ENCODE data around the gene ABL1.
"Not testable (repeated sequence)": the region's sequence is repeated elsewhere in the genome, so short reads cannot be mapped to it uniquely, and the experiment has no call there.

Gene ABL1

DNA sequence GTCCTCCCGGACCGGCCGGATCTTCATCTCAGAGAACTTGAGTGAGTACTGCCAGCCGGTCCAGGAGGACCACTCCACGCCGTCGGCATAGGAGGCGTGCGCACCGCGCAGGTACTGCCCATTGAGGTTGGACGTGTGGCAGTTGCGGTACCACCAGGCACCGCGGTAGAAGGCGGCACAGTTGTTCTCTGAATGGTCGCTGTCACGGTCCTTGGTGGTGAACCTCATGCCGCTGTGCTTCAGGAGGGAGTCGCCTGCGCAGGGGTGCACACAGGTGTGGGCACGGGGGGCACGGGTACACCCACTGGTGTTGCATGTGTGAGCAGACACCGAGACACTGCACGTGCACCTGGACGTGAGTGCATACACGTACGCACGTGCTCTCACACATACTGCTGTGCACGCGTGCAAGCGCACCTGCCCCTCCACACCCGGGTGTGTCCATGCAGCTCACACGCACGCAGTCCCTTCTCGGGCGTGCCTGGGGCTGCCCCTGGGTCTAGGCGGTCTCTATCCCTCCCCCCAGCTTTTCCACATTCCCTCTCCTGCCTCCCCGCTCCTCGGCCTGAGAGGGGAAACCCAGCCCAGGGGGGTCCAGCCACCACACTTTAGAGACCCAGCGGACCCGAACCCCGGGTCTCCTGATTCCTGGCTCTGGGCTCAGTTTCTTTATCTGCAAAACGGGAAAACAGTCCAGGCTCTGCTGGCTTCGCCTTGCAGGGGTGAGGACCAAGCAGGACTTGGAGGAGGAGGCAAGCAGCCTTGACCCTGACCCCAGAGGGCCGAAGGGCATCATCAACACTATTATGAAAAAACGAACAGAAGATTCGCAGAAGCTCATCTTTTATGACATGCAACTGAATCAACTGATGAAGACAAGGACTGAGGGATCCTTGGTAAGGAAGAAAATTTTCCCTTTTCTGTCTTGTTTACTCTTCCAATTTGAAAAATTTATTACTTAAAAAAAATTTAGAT lies 69.3 kb downstream of the ABL1 start:
- DNase-seq (ENCODE audit: low read depth), result no peak

DNA sequence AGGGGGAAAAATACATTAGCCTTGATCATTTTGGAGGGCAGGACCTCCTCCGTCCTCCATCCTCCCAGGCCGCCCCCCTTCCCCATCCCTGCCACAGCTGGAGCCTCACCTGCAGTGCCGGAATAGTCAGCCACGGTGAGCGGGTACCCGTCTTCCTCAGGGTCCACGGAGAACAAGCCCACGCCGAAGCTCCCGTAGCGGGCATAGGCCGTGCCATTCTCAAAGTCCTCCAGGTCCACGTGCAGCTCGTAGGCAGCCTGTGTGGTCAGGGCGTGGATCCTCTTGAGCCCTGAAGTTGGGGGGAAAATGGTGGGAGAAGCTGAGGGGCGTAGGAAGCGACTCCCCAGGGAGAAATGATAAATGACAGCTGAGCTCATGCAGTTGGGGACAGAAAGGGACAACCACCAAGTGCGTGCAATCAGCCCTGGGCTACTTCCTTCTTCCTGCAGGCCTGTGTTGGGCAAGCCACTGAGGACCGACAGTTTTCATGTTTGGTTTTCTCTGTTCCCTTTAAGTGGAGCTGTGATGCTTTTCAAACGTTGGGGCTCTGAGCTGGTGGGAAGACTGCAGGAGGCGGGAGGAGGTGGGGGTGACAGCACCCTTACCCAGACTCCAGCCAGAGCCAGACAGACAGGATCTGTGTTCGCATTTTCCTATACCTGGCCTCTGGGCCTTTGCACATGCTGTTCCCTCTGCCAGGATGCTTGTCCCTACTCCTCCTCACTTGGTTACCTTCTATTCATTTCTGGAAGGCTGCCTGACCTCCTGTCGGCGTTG lies 70.3 kb downstream of the ABL1 start:
- no peak for DNase-seq (ENCODE audit: low read depth)

DNA sequence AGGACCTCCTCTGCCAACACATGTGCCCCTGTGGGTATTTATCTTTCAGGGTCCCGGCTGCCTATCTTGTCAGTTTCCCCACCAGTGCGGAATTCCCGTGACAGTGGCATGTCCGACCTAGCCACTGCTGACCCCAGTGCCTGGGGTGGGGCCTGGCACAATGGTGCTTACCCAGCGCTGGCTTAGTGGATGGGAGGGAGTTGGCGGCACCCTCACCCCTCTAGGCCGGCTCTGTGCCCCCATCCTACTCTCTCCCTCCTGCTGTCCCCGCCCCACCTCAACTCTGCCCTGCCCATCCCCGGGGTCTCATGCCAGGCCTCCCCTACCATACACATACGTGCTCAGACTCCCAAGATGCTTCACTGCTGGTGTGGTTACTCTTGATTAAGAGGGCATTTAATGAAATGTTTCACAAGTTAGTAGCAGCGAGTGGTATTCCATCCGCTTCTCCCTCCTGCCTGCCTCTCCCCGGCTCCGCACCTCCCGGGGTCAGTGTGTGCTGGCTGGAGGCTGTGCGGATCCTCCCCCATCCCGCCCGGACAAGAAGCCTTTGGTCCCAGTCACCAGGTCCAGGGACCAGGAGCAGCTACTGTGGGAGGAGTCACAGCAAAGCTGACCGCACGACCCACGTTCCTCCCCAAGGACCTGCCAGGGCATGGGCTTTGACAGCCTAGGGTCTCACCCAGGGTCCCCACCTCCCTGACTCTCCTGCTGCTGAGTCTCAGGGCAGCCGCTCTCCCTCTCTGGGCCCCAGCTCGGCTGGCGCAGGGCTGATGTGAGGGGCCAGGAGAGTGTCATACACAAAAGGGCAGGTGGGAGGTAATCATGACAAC lies 71.1 kb downstream of the ABL1 start:
- DNase-seq (ENCODE audit: low read depth), result no peak

DNA sequence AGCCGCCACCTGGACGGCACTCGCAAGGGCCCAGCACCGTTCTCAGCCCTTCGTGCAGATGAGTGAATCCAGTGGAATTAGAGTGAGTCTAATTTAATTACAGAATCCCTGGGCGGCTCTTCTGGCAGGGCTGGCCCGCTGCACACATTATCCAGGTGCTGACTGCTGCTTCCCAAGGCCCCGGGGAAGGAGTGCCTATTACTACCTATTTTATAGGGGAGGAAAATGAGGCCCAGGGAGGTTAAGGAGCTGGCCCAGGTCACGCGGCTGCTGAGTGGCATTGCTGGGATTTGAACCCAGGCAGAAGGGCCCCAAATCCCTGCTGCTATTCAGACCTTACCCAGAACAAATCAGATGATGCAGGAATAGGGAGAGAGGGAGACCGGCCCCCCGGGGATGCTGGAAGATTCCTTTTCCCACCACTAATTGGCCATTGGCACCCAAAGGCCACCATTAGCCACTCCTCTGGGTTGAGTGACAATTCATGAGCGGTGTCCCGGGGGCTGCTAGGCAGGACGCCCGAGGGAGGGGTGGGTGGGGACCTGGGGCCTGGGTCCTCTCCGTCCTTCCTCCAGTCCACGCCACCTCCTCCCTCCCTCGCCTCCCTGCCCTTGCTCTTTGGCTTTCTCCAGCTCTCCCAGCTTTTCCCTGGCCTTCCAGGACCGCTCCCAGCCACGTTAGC lies 71.8 kb downstream of the ABL1 start:
- no peak for DNase-seq (ENCODE audit: low read depth)

DNA sequence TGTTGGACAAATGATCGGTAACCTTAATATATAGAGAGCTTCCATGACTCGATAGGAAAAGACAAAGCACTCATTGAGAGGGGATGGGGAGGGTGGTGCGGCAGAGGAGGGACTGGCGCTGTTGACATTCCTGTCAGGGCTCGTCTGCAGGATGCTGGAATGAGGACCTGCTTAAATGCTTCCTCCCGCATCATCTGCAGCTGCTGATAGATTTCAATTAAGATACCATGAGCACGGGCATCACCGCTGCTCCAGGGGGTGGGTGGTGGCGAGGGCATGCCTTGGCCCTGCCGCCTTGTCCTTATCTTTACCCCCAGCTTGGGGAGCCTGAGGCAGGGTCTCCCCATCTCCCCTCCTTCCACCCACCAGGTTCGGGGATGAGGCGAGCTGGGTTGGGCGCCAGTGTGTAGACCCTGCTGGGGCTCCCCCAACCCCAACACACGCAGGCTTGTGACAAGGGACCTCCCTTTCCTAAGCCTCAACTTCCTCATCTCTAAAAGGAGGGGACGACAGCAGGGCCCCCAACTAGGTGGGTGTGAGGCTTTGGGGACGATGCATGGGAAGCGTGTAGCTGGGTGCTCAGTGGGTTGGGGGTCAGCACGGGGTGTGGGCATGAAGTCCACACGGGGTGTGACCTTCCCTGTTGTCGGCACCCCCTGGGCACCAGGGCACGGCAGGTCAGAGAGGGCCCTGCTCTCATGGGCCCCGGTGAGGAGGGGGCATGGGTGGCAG lies 73.3 kb downstream of the ABL1 start:
- DNase-seq (ENCODE audit: low read depth), result no peak

DNA sequence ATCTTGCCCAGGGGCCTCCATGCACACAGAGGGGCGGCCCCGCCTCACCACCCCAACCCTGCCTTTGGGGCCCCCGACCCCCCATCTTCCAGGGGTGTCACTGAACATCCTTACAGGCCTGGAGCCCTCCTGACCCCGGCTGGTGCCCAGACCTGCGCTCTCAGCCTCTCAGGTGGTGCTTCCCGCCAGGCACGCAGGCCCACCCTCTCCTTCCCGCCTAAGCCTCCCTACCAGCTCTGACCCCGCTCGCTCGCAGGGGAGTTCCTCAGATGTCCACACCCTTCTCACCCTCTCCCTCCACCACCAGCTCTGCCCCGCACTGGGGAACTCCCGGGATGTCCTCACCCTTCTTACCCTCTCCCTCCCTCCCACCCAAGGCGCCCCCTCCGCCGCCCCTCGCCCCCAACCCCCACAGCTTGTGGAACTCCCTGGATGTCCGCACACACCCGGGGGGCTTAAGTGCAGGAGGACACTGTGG lies 73.9 kb downstream of the ABL1 start:
- no peak for DNase-seq (ENCODE audit: low read depth)

DNA sequence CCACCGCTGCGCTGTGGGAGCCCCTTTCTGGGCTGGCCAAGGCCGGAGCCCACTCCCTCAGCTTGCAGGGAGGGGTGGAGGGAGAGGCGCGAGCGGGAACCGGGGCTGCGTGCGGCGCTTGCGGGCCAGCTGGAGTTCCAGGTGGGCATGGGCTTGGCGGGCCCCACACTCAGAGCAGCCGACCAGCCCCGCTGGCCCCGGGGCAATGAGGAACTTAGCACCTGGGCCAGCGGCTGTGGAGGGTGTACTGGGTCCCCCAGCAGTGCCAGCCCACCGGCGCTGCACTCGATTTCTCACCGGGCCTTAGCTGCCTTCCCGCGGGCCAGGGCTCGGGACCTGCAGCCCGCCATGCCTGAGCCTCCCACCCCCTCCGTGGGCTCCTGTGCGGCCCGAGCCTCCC lies 75.0 kb downstream of the ABL1 start:
- DNase-seq (ENCODE audit: low read depth), result not testable (repeated sequence)

DNA sequence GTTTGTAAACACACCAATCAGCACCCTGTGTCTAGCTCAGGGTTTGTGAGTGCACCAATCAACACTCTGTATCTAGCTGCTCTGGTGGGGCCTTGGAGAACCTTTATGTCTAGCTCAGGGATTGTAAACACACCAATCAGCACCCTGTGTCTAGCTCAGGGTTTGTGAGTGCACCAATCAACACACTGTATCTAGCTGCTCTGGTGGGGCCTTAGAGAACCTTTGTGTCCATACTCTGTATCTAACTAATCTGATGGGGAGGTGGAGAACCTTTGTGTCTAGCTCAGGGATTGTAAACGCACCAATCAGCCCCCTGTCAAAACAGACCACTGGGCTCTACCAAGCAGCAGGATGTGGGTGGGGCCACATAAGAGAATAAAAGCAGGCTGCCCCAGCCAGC lies 75.6 kb downstream of the ABL1 start:
- not testable (repeated sequence) for DNase-seq (ENCODE audit: low read depth)

DNA sequence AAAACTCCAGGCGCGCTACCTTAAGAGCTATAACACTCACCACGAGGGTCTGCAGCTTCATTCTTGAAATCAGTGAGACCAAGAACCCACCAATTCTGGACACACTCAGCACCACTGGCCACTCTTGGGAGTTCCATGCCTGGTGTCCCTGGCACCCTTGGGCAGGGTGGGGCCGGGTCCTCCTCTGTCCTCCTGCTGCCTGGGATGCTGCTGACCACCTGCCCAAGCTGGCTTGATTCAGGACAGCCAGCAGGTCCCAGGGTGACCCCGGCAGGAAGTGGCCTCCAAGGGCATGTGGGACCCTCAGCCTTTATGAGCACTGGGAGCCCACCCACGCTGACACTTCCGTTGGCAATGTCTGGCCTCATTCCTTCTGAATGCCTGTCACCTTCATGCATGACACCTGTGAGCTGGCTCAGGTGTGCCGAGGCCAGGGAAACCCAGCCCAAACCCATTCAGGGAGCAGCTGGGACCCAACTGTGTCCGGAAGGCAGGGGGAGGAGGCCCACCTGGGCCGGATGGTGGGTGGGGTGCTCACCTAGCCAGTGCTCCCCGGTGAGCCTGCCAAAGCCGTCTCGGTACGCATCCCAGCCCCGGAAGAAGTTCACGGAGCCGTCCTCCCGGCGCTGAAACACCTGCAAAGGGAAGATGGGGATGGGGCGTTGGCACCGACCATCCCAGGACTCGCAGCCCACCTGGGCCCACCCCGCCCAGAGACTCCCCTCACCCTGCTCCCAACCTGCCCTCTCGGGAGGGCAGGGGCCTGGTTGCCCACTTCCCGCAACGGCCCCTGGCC lies 76.4 kb downstream of the ABL1 start:
- DNase-seq (ENCODE audit: low read depth), result no peak

DNA sequence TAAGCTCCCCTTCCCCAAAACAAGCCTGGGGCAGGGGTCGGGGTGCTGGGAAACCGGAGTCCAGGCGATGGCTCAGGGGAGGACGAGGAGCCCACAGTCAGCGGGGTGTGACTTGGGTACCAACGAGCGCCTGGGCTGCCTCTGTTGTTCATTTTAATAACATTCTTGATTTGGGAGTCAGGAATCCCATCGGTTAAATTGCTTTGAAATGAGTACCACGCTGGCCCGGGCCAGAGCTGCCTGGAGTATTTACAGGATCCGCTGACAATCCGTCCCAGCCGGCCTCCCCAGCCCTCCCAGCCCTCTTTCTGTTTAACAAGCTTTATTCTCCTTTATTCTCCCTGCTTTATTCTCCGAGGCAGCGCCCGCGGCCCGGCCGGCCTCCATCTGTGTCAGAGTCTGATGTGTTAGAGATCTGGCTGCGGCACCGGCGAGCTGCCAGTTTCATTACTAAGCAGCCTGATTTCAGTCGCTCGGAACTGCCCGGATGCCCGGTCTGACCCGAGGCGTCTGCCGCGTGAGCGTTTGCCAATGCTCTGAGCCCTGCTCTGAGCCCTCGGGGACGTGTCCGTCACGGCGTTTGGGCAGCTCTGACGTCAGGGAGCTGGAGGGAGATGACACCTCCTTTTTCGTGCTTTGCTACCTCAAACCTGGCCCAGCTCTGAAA lies 78.0 kb downstream of the ABL1 start:
- peak; percentile 53 for DNase-seq (ENCODE audit: low read depth)

DNA sequence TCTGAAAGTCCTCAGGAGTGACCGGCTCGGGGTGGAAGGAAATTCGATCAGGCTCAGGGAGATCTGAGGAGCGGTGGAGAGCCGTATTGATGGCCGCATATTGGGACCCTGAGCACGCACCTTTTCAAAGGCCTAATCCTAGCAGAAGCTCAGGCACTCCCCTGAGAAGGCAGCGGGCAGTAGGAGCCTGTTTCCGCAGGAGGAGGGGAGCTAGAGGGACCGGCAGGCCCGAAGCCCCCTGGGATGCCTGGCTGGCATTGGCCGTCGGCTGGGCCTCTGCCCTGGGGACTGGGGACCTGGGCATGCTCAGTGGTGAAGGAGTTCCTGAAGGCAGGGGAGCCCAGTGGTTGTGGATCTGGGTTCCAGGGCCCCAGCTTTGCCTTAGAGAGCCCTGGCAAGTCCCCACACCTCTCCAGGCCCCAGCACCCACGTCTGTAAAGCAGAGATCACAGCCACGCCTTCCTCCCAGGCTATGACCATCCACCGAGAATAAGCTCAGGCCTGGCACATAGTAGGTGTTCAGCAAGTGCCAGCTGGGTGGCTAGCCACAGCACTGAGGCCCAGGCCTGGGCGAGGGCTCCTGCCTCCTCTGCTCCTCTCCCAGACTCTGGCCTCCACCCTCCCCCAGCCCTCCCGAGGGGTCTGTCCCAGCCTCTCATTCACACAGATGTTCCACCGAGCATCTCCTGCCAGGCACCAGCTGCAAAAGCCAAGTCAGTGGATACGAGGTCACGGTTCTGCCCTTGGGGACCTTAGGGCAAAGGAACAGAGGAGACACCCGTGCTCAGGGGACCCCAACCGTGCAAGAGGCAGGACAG lies 78.8 kb downstream of the ABL1 start:
- no peak for DNase-seq (ENCODE audit: low read depth)

DNA sequence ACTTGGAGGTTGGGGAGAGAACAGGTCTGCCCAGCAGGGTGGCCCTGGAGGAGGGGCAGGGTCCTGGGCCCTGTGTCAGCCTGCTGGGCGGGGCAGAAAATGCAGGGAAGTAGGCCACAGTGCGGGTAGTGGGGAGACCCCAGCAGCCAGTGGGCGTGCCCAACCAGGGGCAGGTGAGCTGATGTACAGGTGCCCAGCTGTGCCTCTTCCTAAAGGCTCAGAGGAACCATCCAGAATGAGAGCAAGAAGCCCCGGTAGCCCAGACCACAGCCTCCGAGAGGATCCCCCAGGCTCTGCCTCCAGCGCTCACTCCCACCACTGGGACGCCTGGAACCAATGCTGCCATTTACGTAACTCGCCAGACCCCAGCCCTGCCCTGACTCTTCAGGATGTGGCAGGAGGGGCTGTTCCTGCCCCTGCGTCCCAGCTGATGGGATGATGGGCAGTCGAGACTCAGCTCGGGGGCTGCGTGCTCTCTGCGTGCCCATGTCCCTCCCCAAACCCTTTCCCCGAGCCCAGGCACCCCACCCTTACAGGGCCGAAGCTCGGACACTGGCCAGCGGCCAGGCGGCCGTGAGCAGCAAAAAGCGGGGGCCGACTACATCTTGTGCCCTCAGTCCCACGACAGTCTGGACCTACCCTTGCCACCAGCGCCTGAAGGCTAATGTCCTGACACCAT lies 79.5 kb downstream of the ABL1 start:
- no peak for DNase-seq (ENCODE audit: low read depth)

DNA sequence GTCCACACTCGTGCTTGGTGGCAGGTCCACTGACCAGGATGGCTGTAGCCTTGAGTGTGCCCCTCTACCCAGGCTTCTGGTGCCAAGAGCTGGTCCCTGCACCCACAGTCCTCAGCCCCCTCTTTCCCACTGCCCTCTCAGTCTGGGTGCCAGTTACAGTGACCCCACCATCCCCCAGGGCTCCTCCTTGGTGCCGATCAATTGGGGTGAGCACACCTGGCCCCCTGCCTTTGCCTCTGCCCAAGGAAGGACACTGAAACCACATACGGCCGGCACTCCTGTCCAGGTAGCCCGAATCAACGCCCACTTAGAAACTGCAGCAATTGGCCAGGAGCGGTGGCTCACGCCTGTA lies 80.0 kb downstream of the ABL1 start:
- no peak for DNase-seq (ENCODE audit: low read depth)

DNA sequence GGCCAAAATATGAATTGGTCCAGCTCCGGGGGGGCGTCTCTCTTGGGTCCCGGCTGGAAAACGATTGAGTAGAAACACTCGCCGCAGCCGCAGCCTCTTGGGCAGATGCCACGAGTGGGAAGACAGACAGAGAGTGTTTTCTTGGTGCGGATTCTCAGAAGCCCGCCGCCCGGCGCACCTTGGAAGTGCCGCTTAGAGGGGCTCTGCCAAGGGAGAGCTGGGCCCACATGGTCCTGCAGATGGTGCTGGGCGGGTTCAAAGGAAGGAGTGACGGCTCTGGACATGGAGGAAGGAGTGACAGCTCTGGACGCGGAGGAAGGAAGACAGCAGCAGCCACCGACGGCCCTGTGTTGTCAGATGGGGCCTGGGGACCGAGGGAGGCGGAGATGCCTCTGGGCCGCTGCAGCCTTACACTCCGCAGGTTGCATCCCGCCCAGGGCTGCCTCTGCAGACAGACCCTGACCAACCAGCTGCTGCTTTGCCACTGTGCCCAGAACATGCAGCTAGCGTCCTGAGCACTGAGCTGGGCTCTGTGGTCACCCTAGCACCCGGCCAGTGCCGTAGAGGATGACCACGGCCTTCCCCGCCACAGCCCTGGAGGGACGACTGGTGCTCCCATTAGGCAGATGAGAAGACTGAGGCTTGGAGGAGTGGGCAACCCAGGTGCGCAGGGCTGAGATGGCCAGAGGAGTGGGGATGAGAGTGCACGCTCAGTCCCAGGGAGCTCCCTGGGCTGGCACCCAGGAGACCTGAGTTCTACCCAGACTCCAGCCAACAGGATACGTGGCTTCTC lies 82.3 kb downstream of the ABL1 start:
- DNase-seq (ENCODE audit: low read depth), result no peak

DNA sequence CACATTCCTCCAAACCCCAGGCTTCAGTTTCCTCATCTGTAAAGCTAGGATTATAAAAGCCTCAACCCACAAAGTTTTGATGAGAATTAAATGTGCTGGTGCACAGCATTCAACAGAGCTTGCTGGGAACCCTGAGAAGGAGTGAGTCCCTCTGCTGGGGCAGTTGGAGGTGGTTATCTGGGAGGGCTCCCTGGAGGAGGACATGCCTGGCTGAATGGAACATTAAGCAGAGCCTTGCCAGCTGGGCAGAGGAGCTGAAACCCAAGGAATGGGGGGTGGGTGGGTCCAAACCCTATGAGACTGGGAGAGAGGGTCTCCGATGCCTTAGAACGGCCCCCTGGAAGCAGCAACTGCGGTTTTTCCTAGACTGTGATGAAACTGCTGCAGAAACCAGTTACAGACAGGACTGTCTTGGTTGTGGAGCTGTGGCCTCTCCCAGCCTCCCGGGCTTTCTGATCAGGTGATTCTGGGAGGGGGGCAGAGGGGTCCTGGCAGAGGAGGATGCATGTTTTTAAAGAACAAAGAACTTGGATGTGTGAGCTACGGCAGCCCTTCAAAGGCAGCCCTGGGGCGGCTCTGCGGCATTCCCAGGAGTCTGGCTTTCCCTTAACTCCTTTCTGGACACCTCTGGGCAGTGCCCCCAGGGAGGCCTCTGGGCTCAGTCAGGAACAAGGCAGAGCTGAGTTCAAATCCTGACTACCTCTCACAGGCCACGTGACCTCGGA lies 83.2 kb downstream of the ABL1 start:
- no peak for DNase-seq (ENCODE audit: low read depth)

DNA sequence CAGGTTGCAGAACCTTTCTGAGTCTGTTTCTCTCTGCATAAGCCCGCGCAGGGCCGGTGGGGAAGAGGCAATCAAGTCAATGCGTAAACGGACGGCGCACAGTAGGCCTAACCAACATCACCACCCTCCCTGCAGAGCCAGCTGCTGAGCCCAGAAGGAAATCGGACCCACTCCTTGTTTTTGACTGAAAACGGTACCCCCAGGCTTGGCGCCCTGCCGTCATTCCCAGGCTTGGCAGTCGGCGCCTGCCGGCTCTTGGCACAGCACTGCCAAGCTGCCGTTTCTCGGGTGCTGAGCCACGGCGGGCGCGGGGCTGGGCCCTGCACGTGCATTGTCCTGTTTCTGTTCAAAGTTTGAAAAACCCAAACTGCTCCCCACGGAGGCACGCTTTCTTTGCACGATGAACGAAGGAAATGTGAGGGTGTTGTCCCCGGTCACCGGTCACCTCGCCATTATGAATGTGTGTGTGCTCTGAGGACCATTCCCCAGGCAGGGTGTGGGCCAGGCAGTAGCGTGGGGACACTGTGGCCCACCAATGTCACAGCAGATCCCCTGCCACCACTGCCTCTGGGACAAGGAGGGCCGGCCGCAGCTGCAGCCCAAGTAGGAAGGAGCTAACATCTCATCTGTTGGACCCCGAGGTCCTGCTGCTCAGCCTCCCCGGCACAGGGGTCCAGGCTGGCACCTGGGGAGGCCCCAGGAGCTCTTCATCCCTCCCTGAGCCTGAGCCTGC lies 83.9 kb downstream of the ABL1 start:
- no peak for DNase-seq (ENCODE audit: low read depth)

All from fibroblast of the conjunctiva (primary cell).